LNCAP (cell line): ENCODE results near the gene NME7.

ENCODE experiments used
- TF ChIP-seq, protein P1 (sequence below): fragments of 450-650 bp; IDR thresholded peaks from 2 replicates; pipeline ENCODE4 v1.5.1; 2017; ENCODE audit warnings: mild to moderate bottlenecking

The NME7 gene

DNA sequence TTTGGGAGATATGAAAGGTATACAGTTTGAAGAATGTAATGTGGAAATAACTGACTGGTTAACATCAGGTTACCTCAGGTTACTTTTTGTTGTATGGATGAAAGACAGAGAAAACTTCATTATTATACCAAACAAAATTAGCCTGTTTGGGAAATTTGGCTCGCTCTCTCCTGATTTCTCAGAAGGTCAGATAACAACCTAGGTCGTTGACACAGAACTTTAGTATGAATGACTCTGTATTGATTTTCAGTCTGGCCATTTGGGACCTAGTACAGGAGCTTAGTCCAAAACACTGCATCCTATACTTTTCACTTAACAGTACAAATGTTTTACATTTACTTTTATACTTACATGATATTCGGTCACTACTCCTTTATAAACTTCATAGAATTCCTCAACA lies 132.8 kb downstream of the NME7 start:
- TF ChIP-seq, protein P1, sequence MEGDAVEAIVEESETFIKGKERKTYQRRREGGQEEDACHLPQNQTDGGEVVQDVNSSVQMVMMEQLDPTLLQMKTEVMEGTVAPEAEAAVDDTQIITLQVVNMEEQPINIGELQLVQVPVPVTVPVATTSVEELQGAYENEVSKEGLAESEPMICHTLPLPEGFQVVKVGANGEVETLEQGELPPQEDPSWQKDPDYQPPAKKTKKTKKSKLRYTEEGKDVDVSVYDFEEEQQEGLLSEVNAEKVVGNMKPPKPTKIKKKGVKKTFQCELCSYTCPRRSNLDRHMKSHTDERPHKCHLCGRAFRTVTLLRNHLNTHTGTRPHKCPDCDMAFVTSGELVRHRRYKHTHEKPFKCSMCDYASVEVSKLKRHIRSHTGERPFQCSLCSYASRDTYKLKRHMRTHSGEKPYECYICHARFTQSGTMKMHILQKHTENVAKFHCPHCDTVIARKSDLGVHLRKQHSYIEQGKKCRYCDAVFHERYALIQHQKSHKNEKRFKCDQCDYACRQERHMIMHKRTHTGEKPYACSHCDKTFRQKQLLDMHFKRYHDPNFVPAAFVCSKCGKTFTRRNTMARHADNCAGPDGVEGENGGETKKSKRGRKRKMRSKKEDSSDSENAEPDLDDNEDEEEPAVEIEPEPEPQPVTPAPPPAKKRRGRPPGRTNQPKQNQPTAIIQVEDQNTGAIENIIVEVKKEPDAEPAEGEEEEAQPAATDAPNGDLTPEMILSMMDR: no peak

DNA sequence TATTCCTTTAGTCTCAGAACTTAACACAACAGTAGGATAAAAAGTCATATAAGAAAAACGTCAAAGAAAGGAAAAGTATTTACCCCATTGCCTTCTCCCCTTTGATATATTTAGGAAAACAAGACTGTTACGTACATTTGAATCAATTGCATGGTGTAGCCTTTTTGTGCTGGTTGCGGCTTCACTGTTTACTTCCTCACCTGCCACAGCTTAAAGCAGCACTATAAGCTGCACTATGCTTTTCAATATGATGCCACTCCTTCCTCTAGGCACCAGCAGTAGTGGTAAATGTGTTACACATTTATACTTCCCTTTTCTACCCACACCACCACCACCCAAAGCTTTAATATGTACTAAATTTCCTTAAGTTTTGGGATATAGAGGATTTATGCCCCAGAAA lies 150.0 kb downstream of the NME7 start:
- TF ChIP-seq, protein P1: no peak

DNA sequence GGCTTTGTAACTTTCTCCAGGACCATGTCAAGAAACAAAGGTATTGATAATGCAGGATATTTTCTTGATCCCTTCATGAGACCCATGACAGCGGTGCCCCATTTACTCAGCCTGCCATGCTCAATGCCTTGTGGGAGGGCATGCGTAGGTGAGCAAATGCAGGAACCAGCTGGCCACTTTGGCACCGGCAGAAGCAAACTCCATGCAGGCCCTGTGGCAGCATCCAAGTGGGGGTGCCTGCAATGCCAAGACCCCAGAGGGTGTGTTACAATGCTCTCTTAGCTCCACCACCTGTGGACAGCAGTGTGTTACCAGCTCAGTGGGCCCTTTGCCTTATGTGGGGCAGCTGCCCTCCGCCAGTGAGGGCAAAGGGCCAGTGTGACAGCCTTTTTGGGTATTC lies 153.0 kb downstream of the NME7 start:
- TF ChIP-seq, protein P1: no peak

DNA sequence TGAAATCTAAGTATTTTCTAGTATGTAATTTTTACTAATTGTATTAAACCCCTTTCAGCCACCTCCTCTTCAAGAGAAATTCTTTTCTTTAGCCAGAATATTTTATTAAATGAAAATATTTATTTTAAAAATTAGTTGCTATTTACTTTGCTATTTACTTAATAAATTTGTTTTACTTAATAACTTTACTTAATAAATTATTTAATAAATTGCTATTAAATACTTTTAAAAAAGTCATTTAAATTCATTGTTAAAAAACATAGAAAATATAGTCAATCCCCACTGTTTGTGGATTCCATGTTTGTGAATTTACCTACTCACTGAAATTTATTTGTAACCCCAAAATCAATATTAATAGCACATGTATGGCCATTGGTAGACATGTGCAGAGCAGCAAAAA lies 155.5 kb downstream of the NME7 start:
- TF ChIP-seq, protein P1: no peak

DNA sequence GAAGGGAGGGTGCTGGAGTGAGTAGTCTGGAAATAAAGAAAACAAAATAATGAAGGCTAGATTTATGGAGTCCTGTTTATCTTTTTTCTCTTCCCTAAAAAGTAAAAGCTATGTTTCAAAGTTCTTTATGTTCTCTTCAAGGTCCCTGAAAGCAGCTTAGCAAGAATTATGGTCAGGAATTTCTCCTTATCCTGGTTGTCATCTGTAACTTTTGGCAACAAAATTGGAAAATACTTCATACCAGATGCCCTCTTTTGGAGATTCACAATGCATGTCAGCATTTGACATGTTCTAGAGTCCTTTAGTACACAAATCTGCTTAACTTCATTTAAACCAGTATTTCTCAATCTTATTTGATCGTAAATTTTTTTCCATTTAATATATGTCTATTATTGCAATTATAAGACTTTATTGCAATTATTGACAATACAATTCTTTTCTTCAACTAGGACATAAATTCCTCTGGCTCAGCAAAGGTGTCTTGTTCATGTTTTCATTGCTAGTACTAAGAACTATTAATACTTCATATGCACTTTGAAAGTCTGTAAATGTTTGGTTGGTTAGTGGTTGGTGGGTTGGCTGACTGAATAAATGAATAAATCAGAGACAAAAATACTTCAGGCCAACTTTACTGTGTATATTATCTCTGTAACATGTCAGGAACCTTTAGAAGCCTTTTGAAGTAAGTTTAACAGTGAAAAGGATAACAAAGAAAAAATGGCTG lies 159.6 kb downstream of the NME7 start:
- TF ChIP-seq, protein P1: no peak

DNA sequence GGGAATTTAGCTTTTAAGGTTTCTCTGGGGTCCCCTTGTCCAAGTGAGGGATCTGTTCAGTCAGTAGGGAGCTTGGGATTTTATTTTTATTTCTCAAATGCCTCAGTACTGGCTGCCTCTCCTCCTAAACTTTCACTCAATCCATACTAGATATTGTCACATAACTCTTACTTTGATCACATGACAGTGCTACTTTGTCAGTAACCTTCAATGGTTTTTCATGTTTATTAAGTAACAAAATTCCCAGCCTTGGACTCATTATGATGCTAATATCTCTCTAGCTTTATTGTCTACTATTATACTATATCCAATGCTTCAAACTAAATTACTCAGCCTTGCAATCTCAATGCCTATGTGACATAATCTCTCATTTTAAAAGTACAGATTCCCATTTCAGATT lies 163.4 kb downstream of the NME7 start:
- TF ChIP-seq, protein P1: no peak

DNA sequence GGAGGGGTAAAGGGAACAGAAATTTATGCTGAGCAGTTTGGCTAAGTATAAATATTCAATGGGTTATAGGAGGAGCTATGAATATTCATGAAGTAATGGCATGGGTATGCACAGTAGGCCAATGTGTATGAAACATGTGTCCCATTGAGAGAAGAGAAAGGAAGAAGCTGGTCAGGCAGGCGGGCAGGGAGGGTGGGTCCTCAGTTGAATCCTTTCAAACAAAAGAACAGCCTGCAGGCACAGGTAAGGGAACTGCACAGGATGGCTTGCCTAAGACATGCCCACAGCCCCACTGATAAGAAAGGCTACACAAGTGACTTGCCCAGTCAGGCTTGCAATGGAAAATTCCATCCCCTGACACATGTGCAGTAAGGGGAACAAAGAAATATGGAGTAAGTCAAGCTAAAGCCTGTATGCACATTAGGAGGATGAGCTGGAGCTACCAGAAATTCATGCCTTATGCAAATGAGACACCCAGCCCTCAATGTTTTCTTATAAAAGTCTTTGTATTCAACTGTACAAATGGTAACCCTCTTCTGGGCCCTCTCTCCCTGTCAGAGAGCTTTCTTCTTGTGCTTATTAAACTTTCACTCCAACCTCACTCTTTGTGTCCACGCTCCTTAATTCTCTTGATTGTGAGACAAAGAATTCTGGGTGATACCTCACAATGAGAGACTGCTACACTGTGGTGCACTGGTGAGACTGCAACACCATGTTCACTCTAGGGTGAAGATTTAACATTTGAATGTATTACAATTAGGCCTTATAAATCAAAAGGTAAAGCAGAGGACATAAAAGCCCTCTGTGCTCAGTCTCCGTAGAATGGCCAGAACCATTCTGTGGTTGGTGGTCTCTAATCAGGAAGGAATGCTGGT lies 164.6 kb downstream of the NME7 start:
- TF ChIP-seq, protein P1: no peak
